HG03565 (cell line): ENCODE data around the gene ADSS1.

Experiments
- ATAC-seq: cut with Tn5 transposase; IDR thresholded peaks from one replicate; pipeline ENCODE4 v1.9.1; 2021; ENCODE audit warnings: mild to moderate bottlenecking, moderate library complexity; ENCODE audit not compliant: unreplicated experiment

ADSS1 gene

GRCh38 chr14:104791425-104791824, 67.4 kb downstream of the ADSS1 start:
- ATAC-seq: no peak

- ATAC-seq: no peak
Measured at GRCh38 chr14:104792101-104792884, 68.3 kb downstream of the ADSS1 start.

- ATAC-seq: no peak
Measured at GRCh38 chr14:104792945-104793702, 69.1 kb downstream of the ADSS1 start.

GRCh38 chr14:104793703-104793959, 69.6 kb downstream of the ADSS1 start:
- ATAC-seq: no peak

GRCh38 chr14:104794099-104794498, 70.1 kb downstream of the ADSS1 start:
- ATAC-seq: no peak

- no peak for ATAC-seq
Measured at GRCh38 chr14:104794631-104794992, 70.6 kb downstream of the ADSS1 start.

- ATAC-seq: no peak
Measured at GRCh38 chr14:104794993-104795780, 71.2 kb downstream of the ADSS1 start, which contains the start of gene AKT1. Gene AKT1, minus strand, starts transcription at chr14:104795748. Its CDS starts 3,105 bp downstream, at chr14:104792643.

- no peak for ATAC-seq
Measured at GRCh38 chr14:104795781-104796686, 72.0 kb downstream of the ADSS1 start.

GRCh38 chr14:104796687-104797081, 72.7 kb downstream of the ADSS1 start:
- no peak for ATAC-seq
